ENCODE measurements around the gene SF3B2. TPM values are rescaled to one million over a fixed set of nuclear protein-coding genes. Genes with fewer than 3 reads are reported as not detected.

The SF3B2 gene
- total RNA-seq, 4 donors from 2014 or later: 97.2 to 223 (median 118) TPM

DNA sequence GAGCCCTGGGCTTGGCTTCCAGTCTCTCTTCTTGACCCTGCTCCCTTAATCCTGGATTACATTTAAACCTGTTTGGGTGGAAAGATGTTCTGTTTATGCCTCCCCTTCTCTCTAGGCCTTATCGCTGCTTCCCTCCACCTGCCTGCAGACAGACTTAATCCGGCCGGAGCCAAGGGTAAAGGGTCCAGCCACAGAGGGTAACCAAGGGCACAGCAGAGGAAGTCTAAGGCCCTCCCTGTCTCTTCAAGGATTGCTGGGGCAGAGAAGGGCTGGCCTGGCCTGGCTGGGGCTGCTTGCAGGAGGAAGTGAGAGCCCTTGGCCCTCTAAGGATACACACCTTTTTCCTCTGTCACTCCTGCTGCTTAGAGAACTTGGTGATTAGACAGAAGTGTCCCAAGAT lies 5.3 kb upstream of the SF3B2 start:
- TF ChIP-seq, protein P1, sequence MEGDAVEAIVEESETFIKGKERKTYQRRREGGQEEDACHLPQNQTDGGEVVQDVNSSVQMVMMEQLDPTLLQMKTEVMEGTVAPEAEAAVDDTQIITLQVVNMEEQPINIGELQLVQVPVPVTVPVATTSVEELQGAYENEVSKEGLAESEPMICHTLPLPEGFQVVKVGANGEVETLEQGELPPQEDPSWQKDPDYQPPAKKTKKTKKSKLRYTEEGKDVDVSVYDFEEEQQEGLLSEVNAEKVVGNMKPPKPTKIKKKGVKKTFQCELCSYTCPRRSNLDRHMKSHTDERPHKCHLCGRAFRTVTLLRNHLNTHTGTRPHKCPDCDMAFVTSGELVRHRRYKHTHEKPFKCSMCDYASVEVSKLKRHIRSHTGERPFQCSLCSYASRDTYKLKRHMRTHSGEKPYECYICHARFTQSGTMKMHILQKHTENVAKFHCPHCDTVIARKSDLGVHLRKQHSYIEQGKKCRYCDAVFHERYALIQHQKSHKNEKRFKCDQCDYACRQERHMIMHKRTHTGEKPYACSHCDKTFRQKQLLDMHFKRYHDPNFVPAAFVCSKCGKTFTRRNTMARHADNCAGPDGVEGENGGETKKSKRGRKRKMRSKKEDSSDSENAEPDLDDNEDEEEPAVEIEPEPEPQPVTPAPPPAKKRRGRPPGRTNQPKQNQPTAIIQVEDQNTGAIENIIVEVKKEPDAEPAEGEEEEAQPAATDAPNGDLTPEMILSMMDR (IDR thresholded peaks at IDR 0.05; ENCODE audit: low read depth): no peak

DNA sequence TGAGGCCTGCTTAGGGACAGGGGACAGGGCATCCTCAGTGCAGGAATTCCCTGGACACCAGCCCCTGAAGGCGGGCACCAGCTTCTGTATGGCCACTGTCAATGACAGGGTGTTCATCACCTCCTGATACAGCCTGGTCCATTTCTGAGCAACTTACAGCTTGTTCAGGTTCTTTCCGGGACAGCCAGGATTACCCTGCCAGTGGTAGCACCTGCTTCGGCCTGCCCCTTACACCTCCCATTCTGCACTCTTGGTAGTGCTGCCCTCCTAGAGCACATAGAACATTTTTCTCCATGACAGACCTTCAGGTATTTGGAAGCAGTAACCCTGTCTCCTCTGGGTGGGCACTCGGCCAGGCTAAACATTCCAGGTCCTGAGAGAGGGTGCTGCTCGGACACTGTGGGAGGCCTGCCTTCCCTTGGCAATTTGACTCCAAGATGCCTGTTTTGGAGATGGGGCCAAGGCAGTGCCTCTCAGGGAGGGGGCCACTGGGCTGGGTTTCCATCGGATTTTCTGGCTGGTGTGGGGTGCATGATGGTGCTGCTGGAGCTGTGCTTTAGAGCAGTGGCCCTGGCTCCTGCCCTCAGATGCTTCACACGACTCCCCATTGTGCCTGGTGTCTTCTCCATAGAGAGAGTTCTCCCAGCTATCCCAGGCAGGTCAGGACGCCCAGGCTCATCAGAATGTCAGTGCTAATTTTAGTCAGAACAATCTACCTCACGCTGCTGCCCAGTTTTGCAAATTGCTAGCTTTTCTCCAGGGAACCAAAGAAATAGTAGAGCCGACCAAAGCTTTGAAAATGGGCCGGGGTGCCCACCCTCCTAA lies 4.4 kb upstream of the SF3B2 start:
- TF ChIP-seq, protein P1 (IDR thresholded peaks at IDR 0.05; ENCODE audit: low read depth): no peak

DNA sequence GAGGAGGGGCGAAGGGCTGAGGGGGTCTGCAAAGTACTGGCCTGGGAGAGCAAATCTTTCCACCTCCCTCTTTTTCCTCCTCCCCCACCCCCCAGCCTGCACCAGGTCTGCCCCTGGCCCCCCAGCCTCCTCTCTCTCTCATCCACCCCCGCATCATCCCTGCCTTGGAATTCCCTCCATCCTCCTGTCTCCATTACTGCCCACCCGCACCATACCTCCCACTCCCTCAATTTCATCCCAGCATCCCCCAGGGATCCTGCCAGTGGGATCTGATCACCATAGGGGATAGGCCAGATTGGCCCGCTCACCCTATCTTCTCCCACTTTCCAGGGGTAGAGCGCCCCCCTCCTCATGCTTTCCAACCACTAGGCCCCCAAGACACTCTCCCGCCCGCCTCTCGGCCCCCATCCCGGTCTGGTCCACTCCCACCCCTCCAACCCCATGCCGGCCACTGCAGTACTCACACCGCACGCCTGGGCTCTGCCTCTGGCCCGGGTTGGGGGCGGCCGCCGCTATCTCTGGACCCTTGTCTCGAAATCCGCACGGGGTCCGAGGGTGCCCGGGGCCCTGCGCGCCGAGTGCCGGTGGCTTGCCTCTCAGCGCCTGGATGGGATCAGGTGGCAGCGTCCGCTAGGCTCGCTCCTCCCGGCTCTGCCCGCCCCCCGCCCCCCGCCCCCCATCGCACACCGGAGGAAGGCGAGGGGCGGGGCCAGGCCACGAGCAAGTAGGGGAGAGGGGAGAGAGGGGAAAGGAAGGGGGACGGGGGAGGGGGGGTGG lies 3.4 kb upstream of the SF3B2 start, which contains the start of gene GAL3ST3:
Gene GAL3ST3 (minus strand): TSS at position 615 of the 777 bp plus-strand sequence. CDS start 3,746 bp downstream, outside the sequence.
- TF ChIP-seq, protein P1 (IDR thresholded peaks at IDR 0.05; ENCODE audit: low read depth): no peak

DNA sequence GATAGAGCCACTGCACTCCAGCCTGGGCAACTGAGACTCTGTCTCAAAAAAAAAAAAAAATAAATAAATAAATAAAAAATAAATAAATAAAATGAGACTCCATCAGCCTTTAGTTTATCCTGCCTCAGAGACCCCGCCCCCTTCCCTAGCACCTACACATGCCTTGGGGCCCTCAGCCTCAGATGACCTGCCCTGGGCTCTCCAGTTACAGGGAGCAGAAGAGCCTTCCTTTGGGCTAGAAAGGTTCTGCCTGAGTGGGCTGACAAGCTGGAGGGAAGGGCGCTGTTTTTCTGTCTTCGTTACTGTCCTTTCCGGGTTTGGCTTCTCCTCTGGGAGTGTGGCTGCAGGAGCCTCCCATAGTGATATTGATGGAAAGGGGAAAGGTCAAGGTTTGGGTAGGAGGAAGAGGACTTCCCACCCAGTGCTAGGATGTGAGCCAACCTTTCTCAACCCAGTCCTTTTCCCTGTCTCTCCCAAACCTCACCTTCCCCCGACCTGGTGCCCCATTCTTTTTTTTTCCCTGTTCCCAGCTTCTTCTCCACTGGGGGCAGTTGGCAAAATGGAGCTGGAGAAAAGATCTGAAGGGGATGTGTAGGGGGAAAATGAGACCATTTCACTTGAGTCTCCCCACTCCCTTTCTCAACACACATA lies 1.5 kb upstream of the SF3B2 start:
- TF ChIP-seq, protein P1 (IDR thresholded peaks at IDR 0.05; ENCODE audit: low read depth): no peak

DNA sequence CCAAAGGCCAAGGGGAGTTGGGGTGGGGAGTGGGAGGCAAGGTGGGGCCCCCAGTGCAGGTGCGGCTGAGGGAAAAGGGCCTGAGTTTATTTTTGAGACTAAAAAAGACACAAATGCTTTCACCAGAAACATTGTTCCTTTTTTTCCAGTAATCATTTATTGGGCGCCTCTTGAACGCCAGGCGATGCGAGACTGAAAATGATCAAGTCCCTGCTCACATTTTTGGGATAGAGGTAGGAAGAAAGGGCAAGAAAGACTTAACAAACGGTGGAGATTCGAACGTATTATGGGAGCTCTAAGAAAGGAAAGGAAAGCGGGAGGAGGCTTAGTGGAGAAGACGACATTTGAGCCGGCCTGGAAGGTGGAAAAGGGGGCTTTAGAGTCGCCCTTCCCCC lies 796 bp upstream of the SF3B2 start:
- TF ChIP-seq, protein P1 (IDR thresholded peaks at IDR 0.05; ENCODE audit: low read depth): no peak

DNA sequence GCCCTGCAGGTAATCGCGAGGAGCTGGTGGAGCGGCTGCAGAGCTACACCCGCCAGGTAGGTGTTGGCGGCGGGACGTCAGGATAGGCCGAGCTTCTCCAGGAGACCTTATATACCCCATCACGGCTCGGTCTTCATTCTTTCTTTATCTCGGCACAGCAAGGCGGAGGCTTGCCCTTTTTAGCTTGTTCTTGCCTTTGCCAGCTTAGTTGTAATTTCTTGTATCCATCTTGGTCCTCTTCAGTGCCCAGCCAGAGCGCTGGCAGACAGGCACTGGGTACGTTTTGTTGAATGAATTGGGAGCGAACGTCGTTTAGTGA lies 459 bp downstream of the SF3B2 start:
- TF ChIP-seq, protein P1 (IDR thresholded peaks at IDR 0.05; ENCODE audit: low read depth): no peak

DNA sequence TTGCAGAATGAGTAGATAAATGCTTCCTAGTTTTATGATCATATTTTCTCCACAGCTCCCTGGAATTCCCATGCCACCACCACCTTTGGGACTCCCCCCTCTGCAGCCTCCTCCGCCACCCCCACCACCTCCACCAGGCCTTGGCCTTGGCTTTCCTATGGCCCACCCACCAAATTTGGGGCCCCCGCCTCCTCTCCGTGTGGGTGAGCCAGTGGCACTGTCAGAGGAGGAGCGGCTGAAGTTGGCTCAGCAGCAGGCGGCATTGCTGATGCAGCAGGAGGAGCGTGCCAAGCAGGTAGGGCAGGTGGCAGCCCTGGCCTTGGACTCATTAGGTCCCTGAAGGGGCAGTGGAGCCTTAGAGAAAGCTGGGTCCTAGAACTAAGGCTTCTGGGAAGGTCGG lies 2.9 kb downstream of the SF3B2 start:
- TF ChIP-seq, protein P1 (IDR thresholded peaks at IDR 0.05; ENCODE audit: low read depth): no peak

Measured in subcutaneous adipose tissue (tissue), 4 donors.